ENCODE results near the gene CDCA7.

DNA sequence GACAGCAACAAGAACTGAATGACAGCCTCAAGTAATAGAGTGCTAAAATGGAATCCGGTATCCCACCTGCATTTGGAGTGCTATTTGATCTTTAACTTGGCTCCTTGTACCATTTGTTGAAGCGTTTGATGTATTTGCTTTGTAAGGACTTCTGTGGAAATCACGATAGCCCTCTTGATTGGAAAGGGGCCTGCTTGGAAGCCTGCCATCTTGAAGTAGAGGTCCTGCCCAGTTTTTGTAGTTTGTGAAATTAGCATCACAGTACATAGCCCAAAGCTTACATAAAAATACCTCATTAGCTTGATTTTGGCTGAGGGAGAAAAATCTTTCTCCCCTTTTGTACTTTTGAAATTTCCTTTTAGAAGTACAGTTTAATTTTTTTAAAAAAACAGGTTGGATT is 2.7 kb downstream of the CDCA7 start:
- TF ChIP-seq POLR2A (IDR thresholded peaks at IDR 0.05) = no peak
- TF ChIP-seq, protein P1, sequence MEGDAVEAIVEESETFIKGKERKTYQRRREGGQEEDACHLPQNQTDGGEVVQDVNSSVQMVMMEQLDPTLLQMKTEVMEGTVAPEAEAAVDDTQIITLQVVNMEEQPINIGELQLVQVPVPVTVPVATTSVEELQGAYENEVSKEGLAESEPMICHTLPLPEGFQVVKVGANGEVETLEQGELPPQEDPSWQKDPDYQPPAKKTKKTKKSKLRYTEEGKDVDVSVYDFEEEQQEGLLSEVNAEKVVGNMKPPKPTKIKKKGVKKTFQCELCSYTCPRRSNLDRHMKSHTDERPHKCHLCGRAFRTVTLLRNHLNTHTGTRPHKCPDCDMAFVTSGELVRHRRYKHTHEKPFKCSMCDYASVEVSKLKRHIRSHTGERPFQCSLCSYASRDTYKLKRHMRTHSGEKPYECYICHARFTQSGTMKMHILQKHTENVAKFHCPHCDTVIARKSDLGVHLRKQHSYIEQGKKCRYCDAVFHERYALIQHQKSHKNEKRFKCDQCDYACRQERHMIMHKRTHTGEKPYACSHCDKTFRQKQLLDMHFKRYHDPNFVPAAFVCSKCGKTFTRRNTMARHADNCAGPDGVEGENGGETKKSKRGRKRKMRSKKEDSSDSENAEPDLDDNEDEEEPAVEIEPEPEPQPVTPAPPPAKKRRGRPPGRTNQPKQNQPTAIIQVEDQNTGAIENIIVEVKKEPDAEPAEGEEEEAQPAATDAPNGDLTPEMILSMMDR (IDR thresholded peaks at IDR 0.05) = no peak
